Fibroblast of villous mesenchyme (primary cell): ENCODE results near the gene BAIAP3. TPM values are rescaled to one million over a fixed set of nuclear protein-coding genes. Genes with fewer than 3 reads are reported as not detected.

Experiments used
- DNase-seq: peaks from one replicate; pipeline ENCODE4 v3.0.0-alpha.2; 2010; ENCODE audit warnings: low read depth
- H3K4me3 ChIP-seq: 2 replicates; pipeline ENCODE4 v1.5.1; 2011; ENCODE audit warnings: low read depth, mild to moderate bottlenecking, low read length
- CTCF ChIP-seq: IDR thresholded peaks from 2 replicates; pipeline ENCODE4 v1.5.1; 2012; ENCODE audit warnings: low read depth, mild to moderate bottlenecking, low read length; ENCODE audit not compliant: insufficient read depth
- total RNA-seq: library from RNA; depleted of rRNA; stranded (reverse); fragments of >200 nt; gene quantifications from 2 replicates; pipeline ENCODE4 v1.2.3, GENCODE V29; 2012

The BAIAP3 gene
- total RNA-seq, 1 donor = under 0.01 TPM

GRCh38 chr16:1363501-1364041, 30.1 kb downstream of the BAIAP3 start:
- DNase-seq = peak; percentile 37
- TF ChIP-seq CTCF = peak; percentile 79
- no peak overlapping the region for H3K4me3 ChIP-seq

- no peak overlapping the region for H3K4me3 ChIP-seq
- TF ChIP-seq CTCF = no peak
- no peak for DNase-seq
Observed at GRCh38 chr16:1364510-1364909, 31.1 kb downstream of the BAIAP3 start.

- no peak for TF ChIP-seq CTCF
- DNase-seq = no peak
- no peak overlapping the region for H3K4me3 ChIP-seq
Observed at GRCh38 chr16:1366060-1366711, 32.7 kb downstream of the BAIAP3 start.

- H3K4me3 ChIP-seq = no peak overlapping the region
- DNase-seq = no peak
- TF ChIP-seq CTCF = no peak
Observed at GRCh38 chr16:1366712-1367299, 33.4 kb downstream of the BAIAP3 start.

GRCh38 chr16:1367486-1368174, 34.2 kb downstream of the BAIAP3 start:
- DNase-seq = no peak
- no peak for TF ChIP-seq CTCF
- H3K4me3 ChIP-seq = no peak overlapping the region

- DNase-seq = no peak
- no peak for TF ChIP-seq CTCF
- no peak overlapping the region for H3K4me3 ChIP-seq
Observed at GRCh38 chr16:1371054-1371978, 37.9 kb downstream of the BAIAP3 start.
